Gastroesophageal sphincter (tissue), 4 donors: ENCODE data around the gene CDK14. TPM values are rescaled to one million over a fixed set of nuclear protein-coding genes. Genes with fewer than 3 reads are reported as not detected.

ENCODE experiments used
- ATAC-seq: fragments of 150-250 bp; one replicate; pipeline ENCODE4 v1.9.1; 2016; ENCODE audit warnings: mild to moderate bottlenecking, moderate library complexity
- H3K27ac ChIP-seq, 4 donors: fragments of 200-600 bp; sonication (generic) in 3 of 4; 1 replicate in 3 of 4; 2 replicates in 1 of 4; pipeline ENCODE4 v1.5.1; 2016 to 2019
- H3K27me3 ChIP-seq: fragments of 200-600 bp; sonication (generic); one replicate; pipeline ENCODE4 v1.5.1; 2019
- H3K36me3 ChIP-seq, 2 donors: fragments of 200-600 bp; sonication (generic); one replicate each; pipeline ENCODE4 v1.5.1; 2019; ENCODE audit warnings: control low read depth in 1 of 2
- H3K4me1 ChIP-seq, 3 donors: fragments of 200-600 bp; sonication (generic); 1 replicate in 2 of 3; 2 replicates in 1 of 3; pipeline ENCODE4 v1.5.1; 2016 to 2019; ENCODE audit warnings: control low read depth in 2 of 3
- H3K4me3 ChIP-seq, 2 donors: fragments of 200-600 bp; sonication (generic); one replicate each; pipeline ENCODE4 v1.5.1; 2019; ENCODE audit warnings: mild to moderate bottlenecking in 1 of 2, moderate library complexity in 1 of 2
- H3K9me3 ChIP-seq, 3 donors: fragments of 200-600 bp; sonication (generic); one replicate each; pipeline ENCODE4 v1.5.1; 2017 to 2019; ENCODE audit warnings: control low read depth in 2 of 3
- CTCF ChIP-seq, 4 experiments: fragments of 200-600 bp in 2 of 4; fragments of 450-650 bp in 2 of 4; sonication (generic) in 1 of 4; IDR thresholded peaks; one replicate each; pipeline ENCODE4 v1.5.1; 2017 to 2019; ENCODE audit warnings: antibody characterized with exemption in 4 of 4, mild to moderate bottlenecking in 2 of 4, moderate library complexity in 2 of 4
- EP300 ChIP-seq: sonication (generic); formaldehyde crosslinking; IDR thresholded peaks from one replicate; pipeline ENCODE4 v1.6.1; 2017; ENCODE audit warnings: antibody characterized with exemption, mild to moderate bottlenecking
- POLR2A ChIP-seq, 2 donors: fragments of 450-650 bp; IDR thresholded peaks; one replicate each; pipeline ENCODE4 v1.6.1; 2017; ENCODE audit warnings: antibody characterized with exemption in 2 of 2, mild to moderate bottlenecking in 2 of 2, moderate library complexity in 1 of 2
- POLR2AphosphoS5 ChIP-seq: sonication (generic); formaldehyde crosslinking; IDR thresholded peaks from one replicate; pipeline ENCODE4 v1.6.1; 2017; ENCODE audit warnings: antibody characterized with exemption
- WGBS, 2 donors: methylation state at CpG; one replicate each; pipeline ENCODE4 v1.1.5; 2018; ENCODE audit warnings: low coverage in 1 of 2; 5-methylcytosine and 5-hydroxymethylcytosine counted together
- total RNA-seq, 4 donors: library from RNA; depleted of rRNA; stranded (reverse); fragments of >200 nt; gene quantifications; one replicate each; pipeline ENCODE4 v1.1.0, GENCODE V29; 2016

The CDK14 gene
- total RNA-seq, 4 donors from 2014 or later, result 14.8 to 28.7 (median 18.4) TPM

GRCh38 chr7:90817151-90817550 lies 221.0 kb downstream of the CDK14 start:
- 78% methylated on average over 1 to 4 of the region's 4 CpGs for WGBS, 2 donors
- Histone ChIP-seq H3K9me3 (no peaks in the 10 kb centered on the region), H3K27ac (no peak overlapping the region), H3K27me3 (no peaks in the 10 kb centered on the region), H3K4me3 (no peak overlapping the region), H3K36me3 (no peaks in the 10 kb centered on the region), H3K4me1 (no peaks in the 10 kb centered on the region)
- TF ChIP-seq POLR2A (IDR thresholded peaks at IDR 0.05) (no peak), EP300 (no peak), CTCF (IDR thresholded peaks at IDR 0.05) (no peak), POLR2AphosphoS5 (no peak)
- ATAC-seq, result no peak

- H3K4me3 ChIP-seq, result no peak overlapping the region
- no peaks in the 10 kb centered on the region for H3K36me3 ChIP-seq
- no peak for ATAC-seq
- H3K27me3 ChIP-seq, result no peaks in the 10 kb centered on the region
- no peaks in the 10 kb centered on the region for H3K4me1 ChIP-seq
- TF ChIP-seq POLR2A (IDR thresholded peaks at IDR 0.05) (no peak), POLR2AphosphoS5 (no peak), CTCF (IDR thresholded peaks at IDR 0.05) (no peak), EP300 (no peak)
- WGBS, 2 donors, result 60% methylated on average over 2 of the region's 2 CpGs; no CpG with 5 or more reads in 1 of the 2 donors
- H3K9me3 ChIP-seq, result no peaks in the 10 kb centered on the region
- no peak overlapping the region for H3K27ac ChIP-seq
Measured at GRCh38 chr7:90817846-90818245, 221.7 kb downstream of the CDK14 start.

GRCh38 chr7:90818341-90818740 lies 222.2 kb downstream of the CDK14 start:
- Histone ChIP-seq H3K36me3 (no peaks in the 10 kb centered on the region), H3K9me3 (no peaks in the 10 kb centered on the region), H3K4me3 (no peak overlapping the region), H3K27ac (no peak overlapping the region), H3K4me1 (no peaks in the 10 kb centered on the region), H3K27me3 (no peaks in the 10 kb centered on the region)
- no peak for ATAC-seq
- 64 to 70% methylated on average over 1 of the region's 1 CpG for WGBS, 2 donors
- no peak for TF ChIP-seq POLR2A (IDR thresholded peaks at IDR 0.05)
- no peak for TF ChIP-seq POLR2AphosphoS5

- WGBS, 2 donors, result 67 to 77% methylated on average over 3 to 4 of the region's 4 CpGs
- no peak overlapping the region for H3K4me3 ChIP-seq
- H3K27me3 ChIP-seq, result no peaks in the 10 kb centered on the region
- H3K27ac ChIP-seq, result no peak overlapping the region
- H3K36me3 ChIP-seq, result no peaks in the 10 kb centered on the region
- no peaks in the 10 kb centered on the region for H3K9me3 ChIP-seq
- ATAC-seq, result no peak
- H3K4me1 ChIP-seq, result peaks cover 0 to 4% (median 0%) of the 10 kb centered on the region in 3 donors
- no peak for TF ChIP-seq POLR2AphosphoS5
- TF ChIP-seq CTCF (IDR thresholded peaks at IDR 0.05), result no peak
- TF ChIP-seq EP300, result no peak
- TF ChIP-seq POLR2A (IDR thresholded peaks at IDR 0.05), result no peak
Measured at GRCh38 chr7:90821961-90822620, 226.0 kb downstream of the CDK14 start.

GRCh38 chr7:90824386-90825307 lies 228.5 kb downstream of the CDK14 start:
- H3K4me1 ChIP-seq, result peaks cover 0 to 4% (median 0%) of the 10 kb centered on the region in 3 donors
- no peaks in the 10 kb centered on the region for H3K9me3 ChIP-seq
- no peaks in the 10 kb centered on the region for H3K27me3 ChIP-seq
- TF ChIP-seq EP300 (no peak), POLR2A (IDR thresholded peaks at IDR 0.05) (no peak), CTCF (IDR thresholded peaks at IDR 0.05) (no peak), POLR2AphosphoS5 (no peak)
- H3K4me3 ChIP-seq, result no peak overlapping the region
- ATAC-seq, result no peak
- H3K36me3 ChIP-seq, result no peaks in the 10 kb centered on the region
- H3K27ac ChIP-seq, result no peak overlapping the region
- 48 to 56% methylated on average over 5 of the region's 5 CpGs for WGBS, 2 donors
